ENCODE data around the gene CLCN6.

DNA sequence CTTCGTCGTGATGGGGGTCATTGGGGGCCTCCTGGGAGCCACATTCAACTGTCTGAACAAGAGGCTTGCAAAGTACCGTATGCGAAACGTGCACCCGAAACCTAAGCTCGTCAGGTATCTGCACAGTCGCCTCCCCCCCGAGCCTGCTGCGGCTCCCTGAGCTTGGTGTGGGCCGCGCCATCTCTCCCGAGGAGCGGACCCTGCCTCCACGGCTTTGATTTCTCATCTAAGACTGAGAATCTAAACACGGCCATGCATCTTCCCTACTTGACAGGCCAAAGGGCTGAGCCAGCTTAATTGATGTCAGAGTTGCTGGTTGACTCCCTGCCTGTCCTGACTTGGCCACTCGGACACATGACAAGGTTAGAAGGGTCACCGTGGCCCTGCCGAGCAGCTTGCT is 22.5 kb downstream of the CLCN6 start:
- TF ChIP-seq, protein P1, sequence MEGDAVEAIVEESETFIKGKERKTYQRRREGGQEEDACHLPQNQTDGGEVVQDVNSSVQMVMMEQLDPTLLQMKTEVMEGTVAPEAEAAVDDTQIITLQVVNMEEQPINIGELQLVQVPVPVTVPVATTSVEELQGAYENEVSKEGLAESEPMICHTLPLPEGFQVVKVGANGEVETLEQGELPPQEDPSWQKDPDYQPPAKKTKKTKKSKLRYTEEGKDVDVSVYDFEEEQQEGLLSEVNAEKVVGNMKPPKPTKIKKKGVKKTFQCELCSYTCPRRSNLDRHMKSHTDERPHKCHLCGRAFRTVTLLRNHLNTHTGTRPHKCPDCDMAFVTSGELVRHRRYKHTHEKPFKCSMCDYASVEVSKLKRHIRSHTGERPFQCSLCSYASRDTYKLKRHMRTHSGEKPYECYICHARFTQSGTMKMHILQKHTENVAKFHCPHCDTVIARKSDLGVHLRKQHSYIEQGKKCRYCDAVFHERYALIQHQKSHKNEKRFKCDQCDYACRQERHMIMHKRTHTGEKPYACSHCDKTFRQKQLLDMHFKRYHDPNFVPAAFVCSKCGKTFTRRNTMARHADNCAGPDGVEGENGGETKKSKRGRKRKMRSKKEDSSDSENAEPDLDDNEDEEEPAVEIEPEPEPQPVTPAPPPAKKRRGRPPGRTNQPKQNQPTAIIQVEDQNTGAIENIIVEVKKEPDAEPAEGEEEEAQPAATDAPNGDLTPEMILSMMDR (IDR thresholded peaks at IDR 0.05), result no peak
- TF ChIP-seq POLR2AphosphoS5 (IDR thresholded peaks at IDR 0.05) (no peak), POLR2A (IDR thresholded peaks at IDR 0.05) (no peak)
